Brain microvascular endothelial cell (primary cell): Measurements from ENCODE around the gene LNX2.

Experiments
- DNase-seq: peaks from one replicate; pipeline ENCODE4 v3.0.0-alpha.2; 2020
- H3K27ac ChIP-seq: fragments of 250-450 bp; sonication (Bioruptor Pico); 2 replicates; pipeline ENCODE4 v1.5.1; 2020; ENCODE audit warnings: mild to moderate bottlenecking, moderate library complexity
- H3K27me3 ChIP-seq: fragments of 250-450 bp; sonication (Bioruptor Pico); replicated peaks from 2 replicates; pipeline ENCODE4 v1.5.1; 2020; ENCODE audit warnings: mild to moderate bottlenecking
- H3K36me3 ChIP-seq: fragments of 250-450 bp; sonication (Bioruptor Pico); replicated peaks from 2 replicates; pipeline ENCODE4 v1.5.1; 2020; ENCODE audit warnings: mild to moderate bottlenecking
- H3K4me3 ChIP-seq: 2 replicates; pipeline ENCODE4 v1.5.1; 2011; ENCODE audit warnings: low read depth, mild to moderate bottlenecking, control low read depth, low read length, moderate library complexity
- in situ Hi-C: cut with HindIII; loops from 2 replicates; pipeline ENCODE4 v1.10.0; 2017; ENCODE audit warnings: low sequenced_read_pairs, low pct_ligation_motif_present
- TF ChIP-seq, protein P1 (sequence below): IDR thresholded peaks from 2 replicates; pipeline ENCODE4 v1.5.1; 2011; ENCODE audit warnings: low read depth, mild to moderate bottlenecking, moderate library complexity, low read length, control low read depth, inconsistent platforms; ENCODE audit errors: missing control alignments

LNX2 gene

DNA sequence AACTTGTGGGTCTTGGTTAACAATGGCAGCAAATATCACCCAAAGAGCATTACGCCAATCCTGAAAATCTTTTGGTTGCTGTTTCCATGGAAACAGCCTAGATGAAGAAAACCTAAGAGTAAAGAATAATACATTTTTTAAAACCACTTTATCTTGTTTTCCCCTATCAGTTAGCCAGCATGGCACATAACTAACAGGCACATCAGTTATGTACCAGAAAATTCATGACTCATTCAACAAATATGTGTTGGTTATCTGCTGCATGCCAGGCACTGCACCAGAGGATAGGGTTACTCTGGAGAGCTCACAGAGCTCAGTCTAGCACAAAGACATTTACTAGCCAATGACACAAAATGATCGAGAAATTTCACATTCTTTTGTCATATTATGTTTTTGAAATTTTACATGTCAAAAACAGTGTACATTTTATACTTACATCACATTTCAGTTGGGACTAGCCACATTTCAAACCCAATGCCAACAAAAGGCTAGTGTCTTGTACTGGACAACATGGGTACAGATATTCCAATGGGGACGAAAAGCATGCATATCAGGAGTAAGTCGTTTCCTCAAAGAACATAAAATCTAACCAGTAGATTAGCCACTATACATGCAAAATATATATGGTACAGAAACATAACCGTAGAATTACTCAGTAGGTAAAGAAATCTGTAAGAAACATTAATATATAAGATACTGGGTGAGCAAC is 20.3 kb downstream of the LNX2 start:
- no peaks in the 10 kb centered on the region for H3K27me3 ChIP-seq
- in situ Hi-C loops, result no loop called here
- TF ChIP-seq, protein P1, sequence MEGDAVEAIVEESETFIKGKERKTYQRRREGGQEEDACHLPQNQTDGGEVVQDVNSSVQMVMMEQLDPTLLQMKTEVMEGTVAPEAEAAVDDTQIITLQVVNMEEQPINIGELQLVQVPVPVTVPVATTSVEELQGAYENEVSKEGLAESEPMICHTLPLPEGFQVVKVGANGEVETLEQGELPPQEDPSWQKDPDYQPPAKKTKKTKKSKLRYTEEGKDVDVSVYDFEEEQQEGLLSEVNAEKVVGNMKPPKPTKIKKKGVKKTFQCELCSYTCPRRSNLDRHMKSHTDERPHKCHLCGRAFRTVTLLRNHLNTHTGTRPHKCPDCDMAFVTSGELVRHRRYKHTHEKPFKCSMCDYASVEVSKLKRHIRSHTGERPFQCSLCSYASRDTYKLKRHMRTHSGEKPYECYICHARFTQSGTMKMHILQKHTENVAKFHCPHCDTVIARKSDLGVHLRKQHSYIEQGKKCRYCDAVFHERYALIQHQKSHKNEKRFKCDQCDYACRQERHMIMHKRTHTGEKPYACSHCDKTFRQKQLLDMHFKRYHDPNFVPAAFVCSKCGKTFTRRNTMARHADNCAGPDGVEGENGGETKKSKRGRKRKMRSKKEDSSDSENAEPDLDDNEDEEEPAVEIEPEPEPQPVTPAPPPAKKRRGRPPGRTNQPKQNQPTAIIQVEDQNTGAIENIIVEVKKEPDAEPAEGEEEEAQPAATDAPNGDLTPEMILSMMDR, result no peak
- no peaks in the 10 kb centered on the region for H3K36me3 ChIP-seq
- H3K4me3 ChIP-seq, result no peak overlapping the region
- peak; percentile 76 for DNase-seq
- peak overlapping the region; percentile 38 for H3K27ac ChIP-seq

DNA sequence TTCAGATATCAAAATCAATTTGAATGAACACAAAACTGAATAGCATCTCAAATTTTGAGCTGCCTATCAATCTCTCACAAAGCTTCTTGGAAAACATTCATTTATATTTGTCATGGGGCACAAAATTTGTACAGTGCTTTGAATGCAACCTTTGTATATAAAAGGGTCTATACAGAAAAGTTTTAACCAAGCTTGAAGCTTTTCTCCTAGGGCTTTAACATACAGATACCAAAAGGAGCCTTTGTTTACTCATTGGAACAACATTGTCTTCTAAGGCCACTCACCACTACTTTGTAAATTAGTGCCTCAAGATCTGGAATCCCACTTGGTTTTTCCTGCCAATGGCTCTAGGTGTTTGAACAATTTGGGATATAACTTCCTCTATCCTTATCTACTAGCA is 21.2 kb downstream of the LNX2 start:
- TF ChIP-seq, protein P1, result no peak
- in situ Hi-C loops, result no loop called here
- H3K4me3 ChIP-seq, result no peak overlapping the region
- H3K27ac ChIP-seq, result no peak overlapping the region
- no peak for DNase-seq
- no peaks in the 10 kb centered on the region for H3K36me3 ChIP-seq
- H3K27me3 ChIP-seq, result no peaks in the 10 kb centered on the region

DNA sequence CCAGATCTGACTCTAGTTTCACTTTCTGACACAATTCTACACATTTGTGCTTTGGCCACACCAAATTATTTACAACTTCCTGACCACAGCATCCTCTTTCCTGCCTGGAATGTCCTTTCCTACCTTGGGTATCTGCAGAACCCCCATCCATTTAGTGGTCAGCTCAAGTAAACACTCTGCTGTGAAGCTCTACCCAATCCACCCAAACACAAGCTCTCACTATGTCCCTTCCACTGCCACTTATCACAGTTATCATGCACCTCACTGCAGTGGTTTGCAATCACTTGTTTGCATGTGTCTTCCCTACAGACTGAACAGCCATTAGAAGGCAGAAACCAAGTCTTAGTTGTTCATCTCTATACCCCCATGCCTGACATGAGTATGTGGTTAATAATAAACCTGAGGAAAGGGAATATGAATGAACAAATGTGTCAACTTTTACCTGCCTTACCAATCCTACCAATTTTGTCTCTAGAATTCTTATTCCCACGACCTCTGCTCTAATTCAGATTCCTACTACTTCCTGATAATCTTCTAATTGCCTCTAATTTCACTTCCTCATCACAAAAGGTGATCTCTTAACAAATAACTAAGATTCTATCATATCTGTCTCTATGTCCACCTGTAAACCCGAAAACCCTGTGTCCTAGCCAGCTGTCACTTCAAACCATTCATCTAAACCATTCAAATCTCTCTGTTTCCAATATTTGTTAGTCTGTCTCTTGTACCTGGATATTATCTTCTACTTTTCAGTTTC is 25.1 kb downstream of the LNX2 start:
- no peak for DNase-seq
- no peaks in the 10 kb centered on the region for H3K36me3 ChIP-seq
- in situ Hi-C loops, result no loop called here
- H3K4me3 ChIP-seq, result no peak overlapping the region
- no peaks in the 10 kb centered on the region for H3K27me3 ChIP-seq
- TF ChIP-seq, protein P1, result no peak
- H3K27ac ChIP-seq, result no peak overlapping the region

DNA sequence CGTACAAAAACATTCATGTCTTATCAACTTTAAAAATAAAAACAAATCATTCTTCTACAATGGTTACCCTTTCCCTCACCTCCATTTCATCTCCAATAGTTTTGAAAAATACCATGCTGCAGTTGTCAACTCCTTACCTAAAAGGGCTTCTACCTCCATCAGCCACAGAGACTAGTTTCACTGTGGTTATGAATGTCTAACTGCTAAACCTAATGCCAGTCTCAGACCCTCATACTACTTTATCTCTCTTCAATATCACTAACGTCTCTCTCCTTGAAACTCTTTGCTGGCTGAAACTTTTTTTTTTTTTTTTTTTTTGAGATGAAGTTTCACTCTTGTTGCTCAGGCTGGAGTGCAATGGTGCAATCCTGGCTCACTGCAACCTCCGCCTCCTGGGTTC is 27.1 kb downstream of the LNX2 start:
- Histone ChIP-seq H3K36me3 (no peaks in the 10 kb centered on the region), H3K27me3 (no peaks in the 10 kb centered on the region), H3K27ac (no peak overlapping the region), H3K4me3 (no peak overlapping the region)
- in situ Hi-C loops, result no loop called here
- DNase-seq, result no peak
- TF ChIP-seq, protein P1, result no peak

DNA sequence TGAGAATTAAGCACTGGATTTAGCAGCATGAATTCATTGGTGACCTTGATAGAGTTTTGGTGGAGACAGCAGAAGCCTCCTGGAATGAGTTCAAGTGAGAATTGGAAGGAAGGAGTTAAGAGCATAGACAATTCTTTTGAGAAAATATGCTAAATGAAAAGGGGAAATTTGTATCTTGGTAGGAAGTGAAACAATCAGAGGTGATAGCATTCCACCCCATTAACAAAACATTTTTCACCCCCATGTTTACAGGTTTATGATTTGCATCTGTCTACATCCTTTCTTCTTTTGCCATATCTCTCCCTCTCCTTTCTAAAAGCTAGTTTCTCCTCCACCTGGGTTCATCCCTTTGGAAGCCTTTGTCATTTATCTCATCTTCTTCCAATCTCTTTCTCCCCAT is 27.5 kb downstream of the LNX2 start:
- Histone ChIP-seq H3K27me3 (no peaks in the 10 kb centered on the region), H3K36me3 (no peaks in the 10 kb centered on the region), H3K4me3 (no peak overlapping the region), H3K27ac (no peak overlapping the region)
- DNase-seq, result no peak
- TF ChIP-seq, protein P1, result no peak
- in situ Hi-C loops, result no loop called here

DNA sequence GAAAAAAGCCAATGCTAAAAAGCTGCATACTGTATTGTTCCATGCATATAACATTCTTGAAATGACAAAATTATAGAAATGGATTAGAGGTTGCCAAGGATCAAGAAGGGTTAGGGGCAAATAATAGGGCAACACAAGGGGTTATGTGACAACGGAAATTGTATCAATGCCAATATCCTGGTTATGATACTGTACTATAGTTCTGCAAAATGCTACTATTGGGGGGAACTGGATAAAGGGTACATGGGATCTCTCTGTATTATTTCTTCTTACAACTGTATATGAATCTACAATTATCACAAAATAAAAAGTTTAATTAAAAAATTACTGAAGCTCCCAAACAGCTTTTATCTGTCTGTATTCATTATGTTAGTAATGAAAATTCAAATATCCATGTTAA is 31.9 kb downstream of the LNX2 start:
- Histone ChIP-seq H3K36me3 (no peaks in the 10 kb centered on the region), H3K27ac (no peak overlapping the region)
- in situ Hi-C loops, result no loop called here

More for the DNA sequence above, 31.9 kb downstream of the LNX2 start:
- DNase-seq, result no peak
- no peaks in the 10 kb centered on the region for H3K27me3 ChIP-seq
- TF ChIP-seq, protein P1, result no peak
- H3K4me3 ChIP-seq, result no peak overlapping the region
